SK-N-MC (cell line): ENCODE data around the gene DERL3.

ENCODE experiments used
- EZH2 ChIP-seq: fragments of 200-600 bp; sonication (generic); IDR thresholded peaks from one replicate; pipeline ENCODE4 v1.6.1; 2017; ENCODE audit warnings: antibody characterized with exemption
- POLR2AphosphoS5 ChIP-seq: IDR thresholded peaks from 2 replicates; pipeline ENCODE4 v1.6.1; 2012; ENCODE audit warnings: mild to moderate bottlenecking, low read depth, low read length, borderline replicate concordance

DNA sequence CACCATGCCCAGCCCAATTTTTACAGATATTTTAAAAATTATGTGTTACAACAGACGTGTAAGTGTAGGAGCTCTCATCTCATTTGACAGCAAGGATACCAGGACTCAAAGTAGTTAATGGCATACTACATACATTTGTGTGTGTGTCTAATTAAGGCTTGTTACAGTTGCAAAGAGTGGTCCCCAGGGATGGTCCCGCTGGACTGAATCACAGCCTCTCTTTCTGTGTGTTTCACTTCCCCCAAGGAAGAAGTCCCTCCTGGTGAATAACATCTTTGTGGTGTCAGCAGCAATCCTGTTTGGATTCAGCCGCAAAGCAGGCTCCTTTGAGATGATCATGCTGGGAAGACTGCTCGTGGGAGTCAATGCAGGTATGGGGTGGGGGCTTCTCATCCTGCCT is 36.1 kb upstream of the DERL3 start:
- no peak for TF ChIP-seq POLR2AphosphoS5
- TF ChIP-seq EZH2 = no peak
